A673 (cell line): ENCODE measurements around the gene KRAS. TPM values are rescaled to one million over a fixed set of nuclear protein-coding genes. Genes with fewer than 3 reads are reported as not detected.

ENCODE experiments used
- BruUV-seq: library from RNA; stranded (reverse); fragments of 400-500 nt; replicated peaks from 2 replicates; lab custom pipeline; 2021; lab: Mats Ljungman, UMichigan
- CTCF ChIA-PET: fragments of 300-600 bp; sonication (Branson Sonifier 250); formaldehyde crosslinking; loops from one replicate; lab custom pipeline; 2022; ENCODE audit warnings: antibody characterized with exemption; lab: Charles Lee
- POLR2A ChIA-PET: fragments of 300-600 bp; sonication (Branson Sonifier 250); formaldehyde crosslinking; loops from one replicate; lab custom pipeline; 2022; ENCODE audit warnings: antibody characterized with exemption; ENCODE audit not compliant: low non-redundant PET; lab: Charles Lee
- DNase-seq: peaks from one replicate; pipeline ENCODE4 v3.0.0-alpha.2; 2015; ENCODE audit warnings: low spot score
- H3K27ac ChIP-seq: fragments of 200-600 bp; sonication (generic); 2 replicates; pipeline ENCODE4 v1.5.1; 2016; ENCODE audit warnings: mixed run types, low read depth, mild to moderate bottlenecking, mixed read lengths, antibody characterized with exemption, low read length; ENCODE audit not compliant: poor library complexity, severe bottlenecking
- H3K27me3 ChIP-seq: fragments of 200-600 bp; sonication (generic); replicated peaks from 2 replicates; pipeline ENCODE4 v1.6.1; 2017; ENCODE audit warnings: mixed run types, low read depth, mild to moderate bottlenecking, mixed read lengths, antibody characterized with exemption, low read length; ENCODE audit not compliant: insufficient read depth, poor library complexity
- H3K36me3 ChIP-seq: fragments of 200-600 bp; sonication (generic); 2 replicates; pipeline ENCODE4 v1.6.1; 2016; ENCODE audit warnings: mixed run types, mild to moderate bottlenecking, mixed read lengths, antibody characterized with exemption, low read length; ENCODE audit not compliant: insufficient read depth, poor library complexity, severe bottlenecking
- H3K4me1 ChIP-seq: fragments of 200-600 bp; sonication (generic); 2 replicates; pipeline ENCODE4 v1.6.1; 2017; ENCODE audit warnings: mixed run types, mild to moderate bottlenecking, mixed read lengths, antibody characterized with exemption, low read length; ENCODE audit not compliant: insufficient read depth, poor library complexity, severe bottlenecking
- H3K4me3 ChIP-seq: fragments of 200-600 bp; sonication (generic); 2 replicates; pipeline ENCODE4 v1.5.1; 2016; ENCODE audit warnings: low read depth, mixed run types, mild to moderate bottlenecking, mixed read lengths, low read length; ENCODE audit not compliant: poor library complexity, severe bottlenecking
- H3K9me3 ChIP-seq: fragments of 200-600 bp; sonication (generic); 2 replicates; pipeline ENCODE4 v1.6.1; 2016; ENCODE audit warnings: mixed run types, low read depth, mild to moderate bottlenecking, mixed read lengths, antibody characterized with exemption, low read length; ENCODE audit not compliant: poor library complexity, severe bottlenecking
- CTCF ChIP-seq: fragments of 300-800, 200-600 bp; sonication (generic); conservative IDR thresholded peaks from 2 replicates; pipeline ENCODE4 v1.5.1; 2017; ENCODE audit warnings: low read depth, mild to moderate bottlenecking, antibody characterized with exemption, low read length, moderate library complexity, mixed read lengths
- EZH2 ChIP-seq: fragments of 200-600 bp; sonication (generic); IDR thresholded peaks from 2 replicates; pipeline ENCODE4 v1.6.1; 2017; ENCODE audit warnings: borderline replicate concordance, low read depth, mild to moderate bottlenecking, mixed read lengths, antibody characterized with exemption, low read length; ENCODE audit not compliant: poor library complexity, severe bottlenecking
- intact Hi-C: fragments of 100-400 bp; cut with micrococcal nuclease; formaldehyde crosslinking; loops from one replicate; pipeline ENCODE4 v1.10.0; 2022; ENCODE audit not compliant: unreplicated experiment
- total RNA-seq: library from RNA; stranded (reverse); gene quantifications from 2 replicates; pipeline ENCODE4 v1.2.3, GENCODE V29; 2021

KRAS gene
- total RNA-seq, 1 experiment from 2014 or later = 25.2 TPM

- intact Hi-C loops = no loop called here
- no peaks in the 10 kb centered on the region for H3K36me3 ChIP-seq
- TF ChIP-seq EZH2 = no peak
- no peak for TF ChIP-seq CTCF
- no peak for DNase-seq
- H3K27me3 ChIP-seq = no peaks in the 10 kb centered on the region
- no TSS peak for BruUV-seq
- no peak overlapping the region for H3K27ac ChIP-seq
- H3K9me3 ChIP-seq = no peaks in the 10 kb centered on the region
- H3K4me3 ChIP-seq = no peak overlapping the region
- ChIA-PET CTCF (no interaction called here), POLR2A (no interaction called here)
- peaks cover 4% of the 10 kb centered on the region for H3K4me1 ChIP-seq
Measured at GRCh38 chr12:25269701-25270100, 19.0 kb upstream of the KRAS start.

GRCh38 chr12:25266497-25266896 lies 15.8 kb upstream of the KRAS start:
- POLR2A ChIA-PET = no interaction called here
- Histone ChIP-seq H3K9me3 (no peaks in the 10 kb centered on the region), H3K4me3 (no peak overlapping the region), H3K36me3 (no peaks in the 10 kb centered on the region), H3K4me1 (peaks cover 4% of the 10 kb centered on the region), H3K27ac (no peak overlapping the region), H3K27me3 (no peaks in the 10 kb centered on the region)
- peak; percentile 18 for DNase-seq
- intact Hi-C loops = no loop called here
- TF ChIP-seq CTCF = no peak
- no peak for TF ChIP-seq EZH2
- no TSS peak for BruUV-seq
- CTCF ChIA-PET = no interaction called here

- ChIA-PET CTCF (no interaction called here), POLR2A (no interaction called here)
- H3K27me3 ChIP-seq = no peaks in the 10 kb centered on the region
- no peak for DNase-seq
- no peak overlapping the region for H3K27ac ChIP-seq
- H3K9me3 ChIP-seq = no peaks in the 10 kb centered on the region
- no peak overlapping the region for H3K4me3 ChIP-seq
- TF ChIP-seq CTCF = no peak
- TF ChIP-seq EZH2 = no peak
- no peaks in the 10 kb centered on the region for H3K36me3 ChIP-seq
- H3K4me1 ChIP-seq = peaks cover 4% of the 10 kb centered on the region
- BruUV-seq = no TSS peak
- intact Hi-C loops = no loop called here
Measured at GRCh38 chr12:25264862-25265261, 14.1 kb upstream of the KRAS start.
